Measurements from ENCODE around the gene AK5.
"Not testable (repeated sequence)": the region's sequence is repeated elsewhere in the genome, so short reads cannot be mapped to it uniquely, and the experiment has no call there.

Gene AK5

GRCh38 chr1:77499466-77499865 lies 217.6 kb downstream of the AK5 start:
- H3K27ac Mint-ChIP-seq: no peak overlapping the region
- H3K36me3 Mint-ChIP-seq: no peaks in the 10 kb centered on the region
- DNase-seq (ENCODE audit: low spot score in 2 of 2) (no peak), ATAC-seq (no peak)
- H3K4me1 Mint-ChIP-seq: no peaks in the 10 kb centered on the region
- H3K4me3 Mint-ChIP-seq: no peak overlapping the region
- peaks cover 2% of the 10 kb centered on the region for H3K9me3 Mint-ChIP-seq

DNA sequence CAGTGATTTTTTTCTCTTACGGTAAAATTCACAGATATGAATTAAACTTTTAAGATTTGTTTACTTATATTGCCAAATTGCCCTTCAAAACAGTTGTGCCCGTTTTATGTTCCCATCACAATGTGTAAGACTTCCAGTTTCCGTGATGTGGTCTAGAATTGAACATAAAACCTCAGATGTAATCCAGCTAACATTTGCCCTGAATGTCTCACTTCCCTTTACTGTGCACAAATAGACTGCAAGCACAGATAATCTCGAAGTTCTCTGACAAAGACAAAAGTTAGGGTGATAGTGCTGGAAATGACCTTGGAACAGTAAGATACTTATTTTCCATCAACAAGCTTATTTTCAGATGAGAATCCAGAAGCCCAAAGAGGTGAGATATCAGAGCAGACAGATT lies 223.2 kb downstream of the AK5 start:
- Mint-ChIP-seq H3K4me3 (no peak overlapping the region), H3K36me3 (no peaks in the 10 kb centered on the region), H3K27ac (no peak overlapping the region), H3K9me3 (no peaks in the 10 kb centered on the region), H3K4me1 (no peaks in the 10 kb centered on the region)
- no peak for ATAC-seq
- no peak for DNase-seq (ENCODE audit: low spot score in 2 of 2)

DNA sequence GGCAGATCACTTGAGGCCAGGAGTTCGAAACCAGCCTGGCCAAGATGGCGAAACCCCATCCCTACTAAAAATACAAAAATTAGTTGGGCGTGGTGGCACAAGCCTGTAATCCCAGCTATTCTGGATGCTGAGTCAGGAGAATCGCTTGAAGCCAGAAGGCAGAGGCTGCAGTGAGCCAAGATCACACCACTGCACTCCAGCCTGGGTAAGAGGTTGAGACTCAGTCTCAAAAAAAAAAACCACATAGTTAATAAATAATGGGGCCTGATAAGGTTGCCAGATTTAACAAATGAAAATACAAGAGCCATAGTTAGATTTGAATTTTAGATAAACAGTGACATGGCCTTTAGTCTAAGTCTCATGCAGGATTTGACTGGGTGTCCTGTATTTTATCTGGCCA lies 225.0 kb downstream of the AK5 start:
- Mint-ChIP-seq H3K27ac (no peak overlapping the region), H3K4me3 (no peak overlapping the region)
- ATAC-seq: no peak

DNA sequence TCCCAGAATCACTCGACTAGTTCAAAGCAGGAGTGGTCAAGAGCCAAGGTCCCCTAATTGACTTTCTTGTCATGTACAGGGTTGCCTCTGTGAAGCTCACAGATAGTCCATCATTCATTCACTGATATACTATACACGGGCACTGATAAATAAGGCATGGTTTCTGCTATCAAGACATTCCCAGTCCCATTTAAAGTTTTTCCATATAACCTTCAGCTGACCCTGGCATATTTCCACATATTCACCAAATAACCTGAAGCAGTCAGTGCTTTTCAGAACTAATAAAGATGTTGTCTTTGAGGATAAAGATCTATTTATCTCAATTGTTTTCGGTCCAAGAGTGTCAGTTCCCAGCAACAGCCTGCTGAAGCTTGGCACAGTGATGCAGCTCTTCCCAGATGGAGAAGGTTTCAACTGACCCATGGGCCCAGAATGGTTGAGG lies 227.3 kb downstream of the AK5 start:
- no peak overlapping the region for H3K27ac Mint-ChIP-seq
- ATAC-seq (no peak), DNase-seq (ENCODE audit: low spot score in 2 of 2) (no peak)
- H3K4me1 Mint-ChIP-seq: no peaks in the 10 kb centered on the region
- no peaks in the 10 kb centered on the region for H3K9me3 Mint-ChIP-seq
- no peak overlapping the region for H3K4me3 Mint-ChIP-seq
- no peaks in the 10 kb centered on the region for H3K36me3 Mint-ChIP-seq

More for the DNA sequence above, 225.0 kb downstream of the AK5 start:
- Mint-ChIP-seq H3K9me3 (no peaks in the 10 kb centered on the region), H3K36me3 (no peaks in the 10 kb centered on the region), H3K4me1 (no peaks in the 10 kb centered on the region)
- DNase-seq (ENCODE audit: low spot score in 2 of 2): no peak

DNA sequence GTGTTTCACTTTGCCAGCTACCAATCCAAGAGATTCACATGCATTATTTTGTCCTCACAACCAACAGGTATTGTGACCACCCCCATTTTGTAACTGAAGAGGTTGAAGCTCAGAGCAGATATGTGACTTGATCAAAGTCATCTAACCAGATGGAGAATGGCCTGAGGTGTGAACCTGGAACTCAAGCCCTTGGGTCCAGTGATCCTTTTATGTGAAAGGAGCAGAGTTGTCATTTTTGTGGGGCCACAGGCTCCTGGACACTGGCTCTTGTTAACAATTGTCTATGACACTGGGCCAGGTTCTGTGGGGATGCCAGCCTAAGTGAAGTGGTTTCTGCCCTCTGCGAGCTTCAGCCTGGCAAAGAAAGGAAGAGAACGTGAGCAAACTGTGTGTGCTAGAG lies 228.1 kb downstream of the AK5 start:
- H3K27ac Mint-ChIP-seq: no peak overlapping the region
- H3K36me3 Mint-ChIP-seq: no peaks in the 10 kb centered on the region
- no peak for ATAC-seq
- H3K4me3 Mint-ChIP-seq: no peak overlapping the region
- H3K9me3 Mint-ChIP-seq: no peaks in the 10 kb centered on the region
- DNase-seq (ENCODE audit: low spot score in 2 of 2): no peak
- H3K4me1 Mint-ChIP-seq: no peaks in the 10 kb centered on the region

GRCh38 chr1:77511440-77511840 lies 229.6 kb downstream of the AK5 start:
- Mint-ChIP-seq H3K9me3 (no peaks in the 10 kb centered on the region), H3K27ac (no peak overlapping the region), H3K4me3 (no peak overlapping the region), H3K36me3 (no peaks in the 10 kb centered on the region), H3K4me1 (no peaks in the 10 kb centered on the region)
- ATAC-seq: no peak
- DNase-seq (ENCODE audit: low spot score in 2 of 2): no peak

- H3K36me3 Mint-ChIP-seq; H3K4me3 Mint-ChIP-seq; DNase-seq (ENCODE audit: low spot score in 2 of 2); H3K27ac Mint-ChIP-seq; H3K4me1 Mint-ChIP-seq; H3K9me3 Mint-ChIP-seq; ATAC-seq: not testable (repeated sequence)
Measured at GRCh38 chr1:77512650-77513049, 230.8 kb downstream of the AK5 start.

- Mint-ChIP-seq H3K4me1 (no peaks in the 10 kb centered on the region), H3K36me3 (no peaks in the 10 kb centered on the region), H3K9me3 (no peaks in the 10 kb centered on the region), H3K27ac (no peak overlapping the region), H3K4me3 (no peak overlapping the region)
- DNase-seq (ENCODE audit: low spot score in 2 of 2) (no peak), ATAC-seq (no peak)
Measured at GRCh38 chr1:77513839-77514763, 232.3 kb downstream of the AK5 start.

- Mint-ChIP-seq H3K4me3 (no peak overlapping the region), H3K4me1 (no peaks in the 10 kb centered on the region)
Measured at GRCh38 chr1:77514921-77515776, 233.3 kb downstream of the AK5 start.

GRCh38 chr1:77516106-77516505 lies 234.3 kb downstream of the AK5 start:
- ATAC-seq (no peak), DNase-seq (ENCODE audit: low spot score in 2 of 2) (no peak)
- H3K36me3 Mint-ChIP-seq: no peaks in the 10 kb centered on the region
- no peak overlapping the region for H3K27ac Mint-ChIP-seq
- H3K4me1 Mint-ChIP-seq: no peaks in the 10 kb centered on the region
- H3K9me3 Mint-ChIP-seq: no peaks in the 10 kb centered on the region
- H3K4me3 Mint-ChIP-seq: no peak overlapping the region

More at GRCh38 chr1:77514921-77515776, 233.3 kb downstream of the AK5 start:
- ATAC-seq: no peak
- no peak for DNase-seq (ENCODE audit: low spot score in 2 of 2)
- Mint-ChIP-seq H3K36me3 (no peaks in the 10 kb centered on the region), H3K9me3 (no peaks in the 10 kb centered on the region), H3K27ac (no peak overlapping the region)

DNA sequence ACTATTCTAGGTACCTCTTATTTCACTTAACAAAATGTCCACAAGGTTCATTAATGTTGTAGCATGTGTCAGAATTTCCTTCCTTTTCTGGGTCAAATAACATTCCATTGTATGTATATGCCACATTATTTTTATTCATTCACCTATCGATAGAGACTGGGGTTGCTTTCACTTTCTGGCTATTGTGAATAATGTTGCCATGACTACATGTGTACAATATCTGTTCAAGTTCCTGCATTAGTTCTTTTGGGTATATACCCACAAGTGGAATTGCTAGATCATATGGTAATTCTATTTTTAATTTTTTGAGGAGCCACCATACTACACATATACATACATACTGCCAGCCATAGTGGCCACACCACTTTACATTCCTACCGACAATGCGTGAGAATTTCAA lies 242.2 kb downstream of the AK5 start:
- Mint-ChIP-seq H3K9me3 (no peaks in the 10 kb centered on the region), H3K4me3 (no peak overlapping the region), H3K36me3 (no peaks in the 10 kb centered on the region), H3K4me1 (no peaks in the 10 kb centered on the region), H3K27ac (no peak overlapping the region)
- DNase-seq (ENCODE audit: low spot score in 2 of 2) (no peak), ATAC-seq (no peak)

- H3K9me3 Mint-ChIP-seq; H3K27ac Mint-ChIP-seq; H3K4me3 Mint-ChIP-seq; ATAC-seq; H3K36me3 Mint-ChIP-seq; H3K4me1 Mint-ChIP-seq; DNase-seq (ENCODE audit: low spot score in 2 of 2): not testable (repeated sequence)
Measured at GRCh38 chr1:77531149-77531548, 249.3 kb downstream of the AK5 start.

- not testable (repeated sequence) for H3K4me3 Mint-ChIP-seq; H3K36me3 Mint-ChIP-seq; H3K27ac Mint-ChIP-seq; DNase-seq (ENCODE audit: low spot score in 2 of 2); H3K4me1 Mint-ChIP-seq; ATAC-seq; H3K9me3 Mint-ChIP-seq
Measured at GRCh38 chr1:77531596-77532280, 249.9 kb downstream of the AK5 start.

GRCh38 chr1:77532641-77533040 lies 250.8 kb downstream of the AK5 start:
- DNase-seq (ENCODE audit: low spot score in 2 of 2): no peak
- Mint-ChIP-seq H3K9me3 (no peaks in the 10 kb centered on the region), H3K36me3 (no peaks in the 10 kb centered on the region), H3K27ac (no peak overlapping the region), H3K4me1 (peaks cover 8% of the 10 kb centered on the region), H3K4me3 (no peak overlapping the region)
- peak; percentile 20 for ATAC-seq

GRCh38 chr1:77533660-77534305 lies 252.0 kb downstream of the AK5 start:
- peaks cover 8% of the 10 kb centered on the region for H3K4me1 Mint-ChIP-seq
- H3K36me3 Mint-ChIP-seq: no peaks in the 10 kb centered on the region
- ATAC-seq: no peak
- DNase-seq (ENCODE audit: low spot score in 2 of 2): peak; percentile 29 to 64
- H3K4me3 Mint-ChIP-seq: no peak overlapping the region
- H3K9me3 Mint-ChIP-seq: no peaks in the 10 kb centered on the region
- H3K27ac Mint-ChIP-seq: no peak overlapping the region
